IPS DF 4.7 (cell line): ENCODE results near the gene UBE2K.
"Not testable (repeated sequence)": the region's sequence is repeated elsewhere in the genome, so short reads cannot be mapped to it uniquely, and the experiment has no call there.

Experiments used
- DNase-seq: peaks from one replicate; pipeline ENCODE4 v3.0.0-alpha.2; 2013; ENCODE audit warnings: low spot score; ENCODE audit errors: extremely low read depth

UBE2K gene

GRCh38 chr4:39697740-39698423, at the start of gene UBE2K:
Gene UBE2K, plus strand, starts transcription at chr4:39698136. Its CDS starts 192 bp downstream, at chr4:39698328.
- DNase-seq = no peak

GRCh38 chr4:39648213-39648612, 49.7 kb upstream of the UBE2K start:
- no peak for DNase-seq

GRCh38 chr4:39648827-39649558, 48.9 kb upstream of the UBE2K start:
- no peak for DNase-seq

- DNase-seq = no peak
These were observed 48.2 kb upstream of the UBE2K start for GRCh38 chr4:39649639-39650265.

- not testable (repeated sequence) for DNase-seq
These were observed 46.4 kb upstream of the UBE2K start for GRCh38 chr4:39651586-39651985.

GRCh38 chr4:39655211-39655610, 42.7 kb upstream of the UBE2K start:
- DNase-seq = no peak

- DNase-seq = no peak
These were observed 42.1 kb upstream of the UBE2K start for GRCh38 chr4:39655876-39656275.

- not testable (repeated sequence) for DNase-seq
These were observed 41.3 kb upstream of the UBE2K start for GRCh38 chr4:39656638-39657037.

GRCh38 chr4:39657465-39657864, 40.5 kb upstream of the UBE2K start:
- no peak for DNase-seq

- no peak for DNase-seq
These were observed 39.2 kb upstream of the UBE2K start for GRCh38 chr4:39658756-39659155.

GRCh38 chr4:39660045-39660444, 37.9 kb upstream of the UBE2K start:
- no peak for DNase-seq

GRCh38 chr4:39660757-39661156, 37.2 kb upstream of the UBE2K start:
- no peak for DNase-seq

GRCh38 chr4:39662683-39663082, 35.3 kb upstream of the UBE2K start:
- DNase-seq = no peak

GRCh38 chr4:39664828-39665731, 32.9 kb upstream of the UBE2K start:
- DNase-seq = no peak

- DNase-seq = no peak
These were observed 30.2 kb upstream of the UBE2K start for GRCh38 chr4:39667706-39668105.

- no peak for DNase-seq
These were observed 29.0 kb upstream of the UBE2K start for GRCh38 chr4:39668887-39669286.

GRCh38 chr4:39670296-39670695, 27.6 kb upstream of the UBE2K start:
- DNase-seq = not testable (repeated sequence)

GRCh38 chr4:39675681-39676080, 22.3 kb upstream of the UBE2K start:
- DNase-seq = not testable (repeated sequence)

- not testable (repeated sequence) for DNase-seq
These were observed 16.9 kb upstream of the UBE2K start for GRCh38 chr4:39681003-39681402.

GRCh38 chr4:39682138-39682537, 15.8 kb upstream of the UBE2K start:
- DNase-seq = no peak

GRCh38 chr4:39685990-39686389, 11.9 kb upstream of the UBE2K start:
- no peak for DNase-seq
